KMS-11 (cell line): ENCODE measurements around the gene ADGRB3.

Experiments used
- H2AFZ ChIP-seq: fragments of 200-600 bp; sonication (generic); 2 replicates; pipeline ENCODE4 v1.6.1; 2016; ENCODE audit warnings: antibody characterized with exemption, mixed run types, low read depth
- H3K27ac ChIP-seq: fragments of 200-600 bp; sonication (generic); 2 replicates; pipeline ENCODE4 v1.6.1; 2016; ENCODE audit warnings: mild to moderate bottlenecking, mixed run types
- H3K27me3 ChIP-seq: fragments of 200-600 bp; sonication (generic); 2 replicates; pipeline ENCODE4 v1.6.1; 2017; ENCODE audit warnings: mild to moderate bottlenecking, low read depth, mixed run types, moderate library complexity; ENCODE audit not compliant: insufficient read depth
- H3K36me3 ChIP-seq: fragments of 200-600 bp; sonication (generic); 2 replicates; pipeline ENCODE4 v1.6.1; 2017; ENCODE audit warnings: mild to moderate bottlenecking, mixed run types; ENCODE audit not compliant: insufficient read depth
- H3K4me1 ChIP-seq: fragments of 200-600 bp; sonication (generic); 2 replicates; pipeline ENCODE4 v1.6.1; 2016; ENCODE audit warnings: mild to moderate bottlenecking, low read depth, mixed run types; ENCODE audit not compliant: poor library complexity, severe bottlenecking
- H3K4me2 ChIP-seq: fragments of 200-600 bp; sonication (generic); 2 replicates; pipeline ENCODE4 v1.7.0; 2016; ENCODE audit warnings: mild to moderate bottlenecking, mixed run types
- H3K4me3 ChIP-seq: fragments of 200-600 bp; sonication (generic); IDR thresholded peaks from 2 replicates; pipeline ENCODE4 v1.6.1; 2017; ENCODE audit warnings: low read depth, low read length, mixed read lengths; ENCODE audit not compliant: insufficient read depth
- H3K79me2 ChIP-seq: fragments of 200-600 bp; sonication (generic); 2 replicates; pipeline ENCODE4 v1.6.1; 2016; ENCODE audit warnings: low read depth, mixed run types; ENCODE audit not compliant: insufficient read depth
- H3K9ac ChIP-seq: fragments of 200-600 bp; sonication (generic); 2 replicates; pipeline ENCODE4 v1.6.1; 2016; ENCODE audit warnings: mild to moderate bottlenecking, mixed run types
- H4K20me1 ChIP-seq: fragments of 200-600 bp; sonication (generic); 2 replicates; pipeline ENCODE4 v1.6.1; 2016; ENCODE audit warnings: mild to moderate bottlenecking, mixed run types; ENCODE audit not compliant: insufficient read depth
- CTCF ChIP-seq: fragments of 200-600 bp; sonication (generic); conservative IDR thresholded peaks from 2 replicates; pipeline ENCODE4 v1.6.1; 2017; ENCODE audit warnings: low read depth, mild to moderate bottlenecking, antibody characterized with exemption, low read length, moderate library complexity, mixed read lengths

The ADGRB3 gene

DNA sequence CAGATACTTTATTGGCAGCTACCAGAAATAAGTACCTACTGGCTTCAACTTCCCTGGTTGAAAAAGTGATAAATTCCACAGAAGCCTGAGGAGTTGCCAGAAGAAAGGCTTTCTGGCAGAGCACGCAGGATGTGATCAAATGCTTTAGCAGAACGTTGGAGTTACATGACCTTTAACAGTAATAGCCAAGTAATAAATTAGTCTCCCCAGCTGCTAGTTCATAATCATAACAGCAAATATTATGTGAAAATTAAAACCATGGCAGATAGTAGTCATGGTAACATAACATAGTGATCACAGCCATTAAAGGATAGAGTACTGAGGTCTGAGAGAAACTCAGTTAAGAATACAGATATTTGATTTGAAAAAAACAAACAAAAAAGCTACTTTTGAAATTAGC lies 567.7 kb downstream of the ADGRB3 start:
- TF ChIP-seq CTCF, result no peak
- Histone ChIP-seq H3K9ac (no peak overlapping the region), H3K27me3 (no peaks in the 10 kb centered on the region), H4K20me1 (no peaks in the 10 kb centered on the region), H2AFZ (no peak overlapping the region), H3K36me3 (no peaks in the 10 kb centered on the region), H3K4me2 (no peak overlapping the region), H3K4me1 (no peaks in the 10 kb centered on the region), H3K27ac (no peak overlapping the region), H3K79me2 (no peaks in the 10 kb centered on the region), H3K4me3 (no peak overlapping the region)

DNA sequence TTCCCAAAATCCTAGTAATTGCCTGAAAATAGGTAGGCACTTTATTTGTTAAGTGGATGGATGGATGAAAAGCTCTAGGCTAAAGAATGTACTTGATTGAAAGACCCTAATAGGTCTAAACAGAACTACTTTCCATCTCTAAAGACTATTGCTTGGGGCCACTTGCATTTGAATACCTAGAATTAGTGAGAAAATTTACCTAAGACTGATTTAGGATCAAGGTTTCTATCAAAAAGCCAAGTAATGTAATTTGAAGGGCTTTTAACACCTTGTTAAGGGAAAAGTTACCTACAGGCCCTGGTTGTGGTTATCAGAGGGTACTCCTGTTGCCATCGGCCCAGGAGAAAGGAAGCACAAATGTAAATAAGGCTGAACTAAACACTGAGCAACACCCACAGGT lies 581.0 kb downstream of the ADGRB3 start:
- Histone ChIP-seq H3K4me2 (no peak overlapping the region), H3K9ac (no peak overlapping the region), H4K20me1 (no peaks in the 10 kb centered on the region), H3K36me3 (no peaks in the 10 kb centered on the region), H3K27ac (no peak overlapping the region), H3K79me2 (no peaks in the 10 kb centered on the region), H3K27me3 (no peaks in the 10 kb centered on the region), H3K4me1 (no peaks in the 10 kb centered on the region), H2AFZ (no peak overlapping the region), H3K4me3 (no peak overlapping the region)
- TF ChIP-seq CTCF, result no peak

- H3K4me3 ChIP-seq, result no peak overlapping the region
- no peak overlapping the region for H3K4me2 ChIP-seq
- no peak overlapping the region for H2AFZ ChIP-seq
- H3K27ac ChIP-seq, result no peak overlapping the region
- H4K20me1 ChIP-seq, result no peaks in the 10 kb centered on the region
- no peaks in the 10 kb centered on the region for H3K36me3 ChIP-seq
- H3K4me1 ChIP-seq, result no peaks in the 10 kb centered on the region
- no peaks in the 10 kb centered on the region for H3K79me2 ChIP-seq
- H3K27me3 ChIP-seq, result no peaks in the 10 kb centered on the region
- no peak for TF ChIP-seq CTCF
- H3K9ac ChIP-seq, result no peak overlapping the region
Measured at GRCh38 chr6:69217343-69217742, 582.3 kb downstream of the ADGRB3 start.

DNA sequence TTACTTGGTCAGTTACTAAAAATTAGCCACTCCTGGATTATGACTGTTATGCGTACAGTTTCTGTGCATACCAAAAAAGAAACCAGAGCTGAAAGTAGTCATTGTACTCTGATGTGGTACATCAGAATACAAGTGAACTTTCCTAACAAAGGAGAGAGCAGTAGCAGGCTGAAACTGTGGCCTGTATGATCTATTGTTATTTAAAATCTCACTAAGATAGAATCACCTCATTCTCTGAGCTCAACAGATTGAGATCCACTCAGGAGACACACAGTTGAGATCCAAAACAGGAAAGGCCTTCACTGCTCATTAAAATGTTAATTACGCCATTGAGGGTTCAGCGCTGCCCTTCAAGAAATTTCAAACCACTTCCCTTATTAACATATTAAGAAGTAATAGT lies 585.3 kb downstream of the ADGRB3 start:
- H3K27me3 ChIP-seq, result no peaks in the 10 kb centered on the region

More for the DNA sequence above, 585.3 kb downstream of the ADGRB3 start:
- Histone ChIP-seq H3K4me2 (no peak overlapping the region), H3K27ac (no peak overlapping the region; the same call in 1 of the 2 replicates), H3K36me3 (no peaks in the 10 kb centered on the region), H4K20me1 (no peaks in the 10 kb centered on the region), H3K4me1 (no peaks in the 10 kb centered on the region), H3K79me2 (no peaks in the 10 kb centered on the region), H3K9ac (no peak overlapping the region), H3K4me3 (no peak overlapping the region), H2AFZ (no peak overlapping the region)
- no peak for TF ChIP-seq CTCF
